ENCODE data around the gene NSMF. TPM values are rescaled to one million over a fixed set of nuclear protein-coding genes. Genes with fewer than 3 reads are reported as not detected.

Gene NSMF
- total RNA-seq, 1 donor from 2014 or later: 20.7 TPM

DNA sequence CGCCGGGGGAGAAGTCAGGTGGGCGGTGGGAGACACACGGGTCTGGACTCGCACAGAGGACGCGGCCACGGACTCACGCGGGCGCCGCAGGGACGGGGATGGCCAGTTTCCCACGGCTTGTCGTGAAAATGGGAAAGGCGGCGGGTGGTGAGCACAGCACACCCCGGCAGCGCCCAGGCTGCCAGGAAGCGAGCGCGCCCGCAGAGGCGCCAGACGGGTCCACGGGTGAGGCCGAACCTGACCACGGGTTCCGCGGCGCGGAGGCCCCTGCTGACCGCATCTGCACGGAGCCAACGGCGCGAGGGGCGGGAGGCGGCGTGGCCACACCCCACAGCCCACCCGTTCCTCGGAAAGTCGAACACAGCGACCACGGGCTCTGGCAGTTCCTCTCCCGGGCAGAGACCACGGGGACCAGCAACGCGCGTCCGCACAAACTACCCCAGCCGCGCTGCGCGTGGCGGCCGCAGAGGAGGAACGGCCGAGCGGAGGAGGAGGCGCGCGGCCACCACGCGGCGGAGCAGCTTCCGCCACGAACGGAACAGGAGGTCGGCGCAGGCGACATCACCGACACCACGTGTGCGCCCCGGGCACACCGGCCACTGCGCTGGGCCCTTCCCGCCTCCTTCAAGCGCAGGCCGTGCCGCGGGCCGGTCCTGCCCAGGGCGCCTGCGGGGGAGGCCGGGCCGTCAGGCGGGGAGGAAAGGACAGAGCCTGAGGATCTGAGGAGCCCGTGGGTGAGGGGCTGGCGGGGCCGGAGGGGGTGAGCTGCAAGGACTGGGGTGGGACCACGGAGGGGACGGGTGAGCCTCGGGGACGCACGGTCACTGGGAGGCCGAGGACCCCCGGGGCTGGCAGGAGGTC lies 41.7 kb downstream of the NSMF start:
- Histone ChIP-seq H3K4me3 (peak overlapping the region; percentile 52), H3K36me3 (no peaks in the 10 kb centered on the region), H3K9me3 (no peaks in the 10 kb centered on the region), H3K27ac (peak overlapping the region; percentile 56), H3K27me3 (ENCODE audit: low read depth) (no peaks in the 10 kb centered on the region), H3K4me1 (peaks cover 18% of the 10 kb centered on the region)
- TF ChIP-seq, protein P1, sequence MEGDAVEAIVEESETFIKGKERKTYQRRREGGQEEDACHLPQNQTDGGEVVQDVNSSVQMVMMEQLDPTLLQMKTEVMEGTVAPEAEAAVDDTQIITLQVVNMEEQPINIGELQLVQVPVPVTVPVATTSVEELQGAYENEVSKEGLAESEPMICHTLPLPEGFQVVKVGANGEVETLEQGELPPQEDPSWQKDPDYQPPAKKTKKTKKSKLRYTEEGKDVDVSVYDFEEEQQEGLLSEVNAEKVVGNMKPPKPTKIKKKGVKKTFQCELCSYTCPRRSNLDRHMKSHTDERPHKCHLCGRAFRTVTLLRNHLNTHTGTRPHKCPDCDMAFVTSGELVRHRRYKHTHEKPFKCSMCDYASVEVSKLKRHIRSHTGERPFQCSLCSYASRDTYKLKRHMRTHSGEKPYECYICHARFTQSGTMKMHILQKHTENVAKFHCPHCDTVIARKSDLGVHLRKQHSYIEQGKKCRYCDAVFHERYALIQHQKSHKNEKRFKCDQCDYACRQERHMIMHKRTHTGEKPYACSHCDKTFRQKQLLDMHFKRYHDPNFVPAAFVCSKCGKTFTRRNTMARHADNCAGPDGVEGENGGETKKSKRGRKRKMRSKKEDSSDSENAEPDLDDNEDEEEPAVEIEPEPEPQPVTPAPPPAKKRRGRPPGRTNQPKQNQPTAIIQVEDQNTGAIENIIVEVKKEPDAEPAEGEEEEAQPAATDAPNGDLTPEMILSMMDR (IDR thresholded peaks at IDR 0.05): no peak
- intact Hi-C loops (cut with DNase I): no loop called here
- DNase-seq (peak; percentile 51), ATAC-seq (peak in 1 of 2 donors; percentile 61)

DNA sequence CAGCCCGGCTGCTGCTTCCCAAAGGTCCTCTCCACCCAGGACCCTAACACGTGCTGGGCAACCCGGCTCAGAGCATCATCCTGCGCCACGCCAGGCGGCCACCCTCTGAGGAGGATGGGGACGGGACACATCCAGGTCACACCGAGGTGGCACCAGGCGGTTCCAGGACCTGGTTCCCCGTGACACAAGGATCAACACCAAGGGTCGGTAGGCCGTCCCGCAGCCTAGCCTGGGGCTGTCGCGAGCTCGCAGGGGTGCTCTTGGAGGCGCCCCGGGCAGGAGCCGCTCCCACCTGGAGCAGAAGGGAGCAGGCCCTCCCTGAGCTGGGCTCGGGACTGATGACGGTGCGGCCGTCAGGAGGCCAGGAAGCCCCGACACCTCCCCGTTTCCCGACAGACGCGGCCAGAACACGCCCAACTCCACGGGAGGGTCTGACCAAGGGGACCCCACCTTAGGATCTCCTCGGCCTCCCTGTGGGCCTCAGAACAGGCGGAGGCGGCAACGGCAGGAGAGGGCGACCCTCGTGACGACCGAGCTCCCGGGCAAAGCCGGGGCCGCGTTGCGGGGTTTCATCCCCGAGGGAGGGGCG lies 42.5 kb downstream of the NSMF start:
- H3K36me3 ChIP-seq: no peaks in the 10 kb centered on the region
- H3K27ac ChIP-seq: peak overlapping the region; percentile 56
- TF ChIP-seq, protein P1 (IDR thresholded peaks at IDR 0.05): no peak
- H3K9me3 ChIP-seq: no peaks in the 10 kb centered on the region
- H3K4me3 ChIP-seq: peak overlapping the region; percentile 52
- H3K4me1 ChIP-seq: peaks cover 18% of the 10 kb centered on the region
- ATAC-seq: peak in 1 of 2 donors; percentile 4
- intact Hi-C loops (cut with DNase I): no loop called here
- DNase-seq: peak; percentile 48
- no peaks in the 10 kb centered on the region for H3K27me3 ChIP-seq (ENCODE audit: low read depth)

DNA sequence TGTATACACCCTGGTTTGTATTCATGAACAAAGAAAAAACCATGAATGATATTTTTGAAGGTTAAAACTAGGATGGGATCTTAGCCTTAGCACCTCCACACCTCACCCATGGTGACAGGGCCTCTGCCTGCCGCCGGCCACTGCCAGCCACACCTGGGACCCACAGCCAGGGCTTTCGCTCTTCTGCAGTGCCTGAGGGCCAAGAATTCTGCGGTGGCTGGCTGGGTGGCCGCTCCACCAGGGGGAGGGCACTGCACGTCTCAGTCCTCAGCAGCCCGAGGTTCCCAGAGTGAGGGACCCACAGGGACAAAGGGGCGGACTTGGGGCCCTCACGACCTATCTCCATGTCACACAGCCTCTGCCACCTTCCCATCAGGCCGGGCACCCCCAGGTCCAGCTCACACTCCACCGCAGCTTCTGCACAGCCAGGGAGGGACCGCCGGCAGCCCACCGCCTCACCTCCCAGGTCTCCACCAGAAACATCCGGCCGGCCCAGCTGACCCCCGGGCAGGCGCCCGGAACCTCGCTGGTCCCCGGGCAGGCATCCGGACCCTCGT lies 43.0 kb downstream of the NSMF start:
- Histone ChIP-seq H3K4me3 (no peak overlapping the region), H3K36me3 (no peaks in the 10 kb centered on the region), H3K27me3 (ENCODE audit: low read depth) (no peaks in the 10 kb centered on the region), H3K27ac (no peak overlapping the region), H3K4me1 (peaks cover 19% of the 10 kb centered on the region), H3K9me3 (no peaks in the 10 kb centered on the region)
- DNase-seq (peak; percentile 28), ATAC-seq (no peak)
- intact Hi-C loops (cut with DNase I): no loop called here
- TF ChIP-seq, protein P1 (IDR thresholded peaks at IDR 0.05): no peak

DNA sequence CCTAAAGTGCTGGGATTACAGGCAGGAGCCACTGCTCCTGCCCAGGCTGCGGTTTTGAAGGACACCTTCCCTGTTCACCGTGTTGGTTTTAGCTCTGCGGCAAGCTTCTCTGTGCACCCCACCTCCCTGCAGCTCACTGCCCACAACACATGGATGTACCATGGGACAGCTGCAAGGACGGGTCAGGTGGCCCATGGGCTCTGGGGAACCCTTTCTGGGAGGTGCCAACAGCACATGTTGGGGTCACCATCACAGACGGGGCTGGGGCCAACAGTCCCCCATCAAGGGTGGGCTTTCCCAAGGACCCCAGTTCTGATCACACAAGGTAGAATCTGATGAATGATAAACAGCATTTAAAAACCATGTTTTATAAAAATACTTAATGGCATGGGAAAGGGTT lies 43.7 kb downstream of the NSMF start:
- DNase-seq: peak; percentile 33
- Histone ChIP-seq H3K27me3 (ENCODE audit: low read depth) (no peaks in the 10 kb centered on the region), H3K4me3 (no peak overlapping the region), H3K27ac (no peak overlapping the region), H3K9me3 (no peaks in the 10 kb centered on the region), H3K36me3 (no peaks in the 10 kb centered on the region), H3K4me1 (peaks cover 25% of the 10 kb centered on the region)
- no peak for ATAC-seq
- TF ChIP-seq, protein P1 (IDR thresholded peaks at IDR 0.05): no peak
- intact Hi-C loops (cut with DNase I): no loop called here

DNA sequence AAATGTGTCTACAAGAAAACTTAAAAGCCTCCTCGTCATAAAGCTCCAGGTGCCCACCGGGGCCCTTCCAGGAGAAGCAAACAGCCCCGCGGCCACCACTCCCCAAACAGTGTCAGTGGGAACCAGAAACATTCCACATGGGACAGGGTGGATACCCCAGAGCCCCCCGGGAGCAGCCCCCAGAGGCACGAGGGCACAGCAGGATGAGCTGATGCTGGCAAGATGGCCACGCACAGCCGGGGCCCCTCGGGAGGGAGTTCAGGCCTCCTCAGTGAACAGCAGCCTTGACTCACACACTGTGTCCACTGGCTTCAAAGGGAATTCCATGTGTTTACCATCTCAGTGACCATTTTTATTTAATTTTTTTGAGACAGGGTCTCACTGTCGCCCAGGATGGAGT lies 46.7 kb downstream of the NSMF start:
- peak overlapping the region; percentile 81 for H3K27ac ChIP-seq
- intact Hi-C loops (cut with DNase I): no loop called here
- no peaks in the 10 kb centered on the region for H3K9me3 ChIP-seq
- TF ChIP-seq, protein P1 (IDR thresholded peaks at IDR 0.05): no peak
- H3K27me3 ChIP-seq (ENCODE audit: low read depth): no peaks in the 10 kb centered on the region
- H3K36me3 ChIP-seq: no peaks in the 10 kb centered on the region
- DNase-seq (no peak), ATAC-seq (no peak)
- H3K4me3 ChIP-seq: no peak overlapping the region
- peaks cover 23% of the 10 kb centered on the region for H3K4me1 ChIP-seq
